HepG2 (cell line): ENCODE results near the gene HES2. TPM values are rescaled to one million over a fixed set of nuclear protein-coding genes. Genes with fewer than 3 reads are reported as not detected.
A peak's percentile ranks its signal among the peaks of the same experiment; 100 is the strongest.

ENCODE experiments used
- ATAC-seq: fragments of 200-7000 bp; cut with Tn5 transposase; 3 replicates; pipeline ENCODE4 v1.9.1; 2020; ENCODE audit warnings: mild to moderate bottlenecking, moderate library complexity
- BruUV-seq: library from RNA; stranded (reverse); fragments of 400-500 nt; replicated peaks from 2 replicates; lab custom pipeline; 2021; lab: Mats Ljungman, UMichigan
- CTCF ChIA-PET: fragments of 300-600 bp; formaldehyde crosslinking; extraction: SDS; loops from one replicate; lab custom pipeline; 2021; ENCODE audit warnings: low total read pairs, inconsistent platforms, low intra/inter-chr PET ratio; lab: Yijun Ruan, JAX
- POLR2A ChIA-PET: fragments of 350-600 bp; sonication (Branson Sonifier 250); formaldehyde crosslinking; loops from one replicate; lab custom pipeline; 2020; ENCODE audit warnings: antibody characterized with exemption, inconsistent platforms; lab: Yijun Ruan, JAX
- DNase-seq: peaks from one replicate; pipeline ENCODE4 v3.0.0-alpha.2; 2015; ENCODE audit warnings: low spot score
- FAIRE-seq: peaks from 3 replicates; lab custom pipeline; 2011; peaks lifted over from hg19 to GRCh38; lab: Jason Lieb, UNC
- H2AFZ ChIP-seq: one replicate; pipeline ENCODE4 v1.6.1; 2011; ENCODE audit warnings: low read length, inconsistent platforms
- H3K27ac ChIP-seq: fragments of 300-600 bp; 3 replicates; pipeline ENCODE4 v1.8.0; 2011; ENCODE audit warnings: mixed run types, mild to moderate bottlenecking, mixed read lengths, low read length, inconsistent platforms; ENCODE audit not compliant: insufficient read depth; ENCODE audit errors: extremely low read length
- H3K27me3 ChIP-seq, 2 experiments: fragments of 200-600 bp in 1 of 2; 2 replicates in 1 of 2; 3 replicates in 1 of 2; pipeline versions ENCODE4 v1.6.0 to v1.8.0; 2011; ENCODE audit warnings: low read length in 2 of 2, mild to moderate bottlenecking in 2 of 2, moderate library complexity in 2 of 2, inconsistent platforms in 1 of 2; ENCODE audit not compliant: insufficient read depth in 2 of 2, control insufficient read depth in 1 of 2
- H3K36me3 ChIP-seq, 2 experiments: fragments of 200-600 bp in 1 of 2; replicated peaks in 1 of 2; 2 replicates in 1 of 2; 3 replicates in 1 of 2; pipeline versions ENCODE4 v1.5.1 to v1.8.0; 2011; ENCODE audit warnings: low read length in 2 of 2, inconsistent platforms in 1 of 2; ENCODE audit not compliant: insufficient read depth in 2 of 2, control insufficient read depth in 1 of 2
- H3K4me1 ChIP-seq: 2 replicates; pipeline ENCODE4 v1.5.1; 2012; ENCODE audit warnings: low read length, inconsistent platforms; ENCODE audit not compliant: insufficient read depth
- H3K4me2 ChIP-seq: 2 replicates; pipeline ENCODE4 v1.6.0; 2011; ENCODE audit warnings: low read depth, low read length, inconsistent platforms
- H3K4me3 ChIP-seq, 3 experiments: fragments of 200-600 bp in 1 of 3; sonication (generic), shearing (Covaris generic) in 1 of 3; replicated peaks in 1 of 3; 2 replicates each; pipeline ENCODE4 v1.5.1; 2011 to 2016; ENCODE audit warnings: low read length in 3 of 3, inconsistent platforms in 2 of 3, low read depth in 2 of 3, mild to moderate bottlenecking in 2 of 3, control low read depth in 1 of 3, mixed read lengths in 1 of 3; ENCODE audit not compliant: insufficient read depth in 1 of 3
- H3K79me2 ChIP-seq: one replicate; pipeline ENCODE4 v1.6.1; 2011; ENCODE audit warnings: low read length, inconsistent platforms; ENCODE audit not compliant: insufficient read depth
- H3K9ac ChIP-seq: 2 replicates; pipeline ENCODE4 v1.6.0; 2011; ENCODE audit warnings: mild to moderate bottlenecking, low read depth, low read length, inconsistent platforms; ENCODE audit not compliant: insufficient read depth
- H3K9me3 ChIP-seq: 2 replicates; pipeline ENCODE4 v1.5.1; 2012; ENCODE audit warnings: mild to moderate bottlenecking, low read length
- H4K20me1 ChIP-seq: 2 replicates; pipeline ENCODE4 v1.6.0; 2011; ENCODE audit warnings: inconsistent platforms, mild to moderate bottlenecking, low read length, moderate library complexity; ENCODE audit not compliant: insufficient read depth
- AHR ChIP-seq: IDR thresholded peaks from 2 replicates; pipeline ENCODE4 v1.6.1; 2018; ENCODE audit warnings: missing genetic modification reagents, missing compliant biosample characterization
- FOXK2 ChIP-seq: fragments of 450-650 bp; IDR thresholded peaks from 2 replicates; pipeline ENCODE4 v1.6.1; 2016
- HOXA9 ChIP-seq: sonication (generic); formaldehyde crosslinking; IDR thresholded peaks from 2 replicates; pipeline ENCODE4 v1.8.1; 2022; ENCODE audit warnings: missing genetic modification reagents, mild to moderate bottlenecking, moderate library complexity, borderline replicate concordance
- KMT2A ChIP-seq: sonication (generic); formaldehyde crosslinking; IDR thresholded peaks from 2 replicates; pipeline ENCODE4 v1.4.0; 2020; ENCODE audit warnings: missing genetic modification reagents
- MIXL1 ChIP-seq: IDR thresholded peaks from 2 replicates; pipeline ENCODE4 v1.6.1; 2016
- NONO ChIP-seq, 2 experiments: fragments of 450-650 bp in 1 of 2; sonication (generic) in 1 of 2; formaldehyde crosslinking in 1 of 2; IDR thresholded peaks in 1 of 2; conservative IDR thresholded peaks in 1 of 2; 2 replicates each; pipeline versions ENCODE4 v1.6.1 to v1.8.0; 2017 to 2022; ENCODE audit warnings: mild to moderate bottlenecking in 1 of 2, missing genetic modification reagents in 1 of 2, moderate library complexity in 1 of 2
- PTBP1 ChIP-seq: fragments of 200-400 bp; formaldehyde crosslinking; IDR thresholded peaks from 2 replicates; pipeline ENCODE4 v1.6.1; 2018; ENCODE audit warnings: low read length, low read depth; ENCODE audit not compliant: poor library complexity, severe bottlenecking
- RARA ChIP-seq: IDR thresholded peaks from 2 replicates; pipeline ENCODE4 v1.6.1; 2016; ENCODE audit warnings: missing genetic modification reagents, missing compliant biosample characterization
- RBM39 ChIP-seq: fragments of 200-400 bp; formaldehyde crosslinking; IDR thresholded peaks from one replicate; pipeline ENCODE4 v1.6.1; 2018; ENCODE audit warnings: antibody characterized with exemption, mild to moderate bottlenecking, low read depth, low read length; ENCODE audit not compliant: poor library complexity, severe bottlenecking
- SMC3 ChIP-seq: IDR thresholded peaks from 2 replicates; pipeline ENCODE4 v1.6.1; 2011; ENCODE audit warnings: low read length, improper control_type of control experiment
- SP1 ChIP-seq, 2 experiments: fragments of 450-650 bp in 1 of 2; sonication (generic) in 1 of 2; formaldehyde crosslinking in 1 of 2; IDR thresholded peaks; 2 replicates each; pipeline versions ENCODE4 v1.4.0 to v1.6.1; 2016 to 2020; ENCODE audit warnings: missing genetic modification reagents in 1 of 2
- ZC3H13 ChIP-seq: sonication (generic); formaldehyde crosslinking; IDR thresholded peaks from 2 replicates; pipeline ENCODE4 v1.8.1; 2023; ENCODE audit warnings: mild to moderate bottlenecking, missing genetic modification reagents, moderate library complexity
- ZNF772 ChIP-seq: sonication (generic); formaldehyde crosslinking; IDR thresholded peaks from 2 replicates; pipeline ENCODE4 v1.5.0; 2020; ENCODE audit warnings: mild to moderate bottlenecking, missing genetic modification reagents
- WGBS: methylation state at CpG from one replicate; pipeline ENCODE4 v1.1.6; 2017; ENCODE audit warnings: low lambda C conversion rate; 5-methylcytosine and 5-hydroxymethylcytosine counted together
- in situ Hi-C: cut with HindIII; loops from 2 replicates; pipeline ENCODE4 v1.10.0; 2017; ENCODE audit warnings: low pct_unique_long_range_greater_than_20kb; ENCODE audit not compliant: extremely low pct_ligation_motif_present
- intact Hi-C: fragments of 100-400 bp; cut with micrococcal nuclease; formaldehyde crosslinking; loops from one replicate; pipeline ENCODE4 v1.10.0; 2022; ENCODE audit not compliant: unreplicated experiment
- polyA plus RNA-seq, 8 experiments: library from polyadenylated mRNA; depleted of rRNA in 3 of 8; stranded (reverse) in 7 of 8; unstranded in 1 of 8; fragments of >200 nt; fragmentation: Illumina TruSeq in 4 of 8; extraction: Trizol in 4 of 8; gene quantifications; 2 replicates each; pipeline versions ENCODE4 v1.2.1 to v1.2.3, GENCODE V29; 2011 to 2016; ENCODE audit warnings: low read depth in 4 of 8, missing spikeins in 1 of 8, mixed read lengths in 1 of 8; ENCODE audit not compliant: insufficient read depth in 1 of 8
- total RNA-seq, 5 experiments: library from RNA; depleted of rRNA; stranded (reverse); fragments of >200 nt; fragmentation: Illumina TruSeq; extraction: Trizol; gene quantifications; 2 replicates each; pipeline ENCODE4 v1.2.3, GENCODE V29; 2016; ENCODE audit warnings: low read depth in 1 of 5
- TF ChIP-seq, protein P1 (sequence below): sonication (generic); formaldehyde crosslinking; IDR thresholded peaks from 2 replicates; pipeline ENCODE4 v1.9.0; 2022; ENCODE audit warnings: missing genetic modification reagents, mild to moderate bottlenecking, borderline replicate concordance
- TF ChIP-seq, protein P2 (sequence below): sonication (generic); formaldehyde crosslinking; IDR thresholded peaks from 2 replicates; pipeline ENCODE4 v1.9.0; 2022; ENCODE audit warnings: low read depth, missing genetic modification reagents
- TF ChIP-seq, protein P3 (sequence below): sonication (generic); formaldehyde crosslinking; IDR thresholded peaks from 2 replicates; pipeline ENCODE4 v1.4.0; 2020; ENCODE audit warnings: missing genetic modification reagents

HES2 gene
- total and polyA plus RNA-seq, 2 of the 13 experiments (the other 11 are each of a cell fraction or from before 2014, with no cell fraction given): 0.11 to 0.17 TPM

DNA sequence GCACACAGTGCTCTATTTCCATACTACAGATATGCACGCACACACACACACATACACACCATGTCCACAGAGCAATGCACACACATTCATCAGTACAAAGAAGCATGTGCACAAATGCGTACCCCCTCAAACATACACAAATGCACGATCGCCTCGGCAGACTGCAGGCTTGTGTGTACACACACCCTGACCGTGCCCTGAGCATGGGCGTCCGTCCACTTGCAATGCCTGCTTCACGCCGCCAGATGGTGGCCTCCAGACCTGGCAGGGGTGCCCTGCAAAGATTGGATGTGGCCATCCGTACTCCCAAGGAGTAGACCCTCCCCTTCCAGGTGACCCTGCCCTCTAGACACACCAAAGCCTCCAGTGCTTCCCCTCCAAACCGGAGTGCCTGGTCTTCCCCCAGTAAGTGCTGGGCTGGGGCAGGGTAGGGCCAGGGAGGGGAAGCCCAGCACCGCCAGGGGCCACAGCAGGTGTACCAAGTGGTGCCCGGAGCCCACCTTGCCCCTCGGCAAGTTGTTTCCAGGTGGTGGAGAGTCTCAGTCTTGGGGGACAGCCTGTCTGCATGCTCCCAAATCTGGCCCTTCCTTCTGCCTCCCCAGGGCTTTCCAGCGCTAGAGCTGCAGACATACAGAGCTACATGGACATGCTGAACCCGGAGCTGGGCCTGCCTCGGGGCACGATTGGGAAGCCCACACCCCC, 25.5 kb upstream of the HES2 start:
- POLR2A ChIA-PET: interaction anchor here (1.5 kb wide), 1 partner anchor 45 kb away, joined by 4 read pairs; no protein-coding TSS in a partner anchor
- ATAC-seq: peak; percentile 20
- TF ChIP-seq RARA (CRISPR knock-in tag) (peak; percentile 67), NONO (IDR thresholded peaks at IDR 0.05) (no peak), NONO (CRISPR knock-in tag; conservative IDR thresholded peaks at IDR 0.05) (peak; percentile 55), AHR (CRISPR knock-in tag) (0 out of 2 replicates have a peak, but pooled peaks have one; percentile 51), RBM39 (no peak), PTBP1 (no peak), ZC3H13 (CRISPR knock-in tag) (0 out of 2 replicates have a peak, but pooled peaks have one; percentile 76), ZNF772 (CRISPR knock-in tag) (no peak), MIXL1 (peak; percentile 22; the same call in 1 of the 2 replicates), SP1 (IDR thresholded peaks at IDR 0.05) (no peak), SP1 (CRISPR knock-in tag; IDR thresholded peaks at IDR 0.05) (0 out of 2 replicates have a peak, but pooled peaks have one; percentile 32), FOXK2 (no peak), HOXA9 (CRISPR knock-in tag) (no peak), KMT2A (no peak), SMC3 (peak; percentile 49; the same call in 1 of the 2 replicates)
- TF ChIP-seq, protein P1, sequence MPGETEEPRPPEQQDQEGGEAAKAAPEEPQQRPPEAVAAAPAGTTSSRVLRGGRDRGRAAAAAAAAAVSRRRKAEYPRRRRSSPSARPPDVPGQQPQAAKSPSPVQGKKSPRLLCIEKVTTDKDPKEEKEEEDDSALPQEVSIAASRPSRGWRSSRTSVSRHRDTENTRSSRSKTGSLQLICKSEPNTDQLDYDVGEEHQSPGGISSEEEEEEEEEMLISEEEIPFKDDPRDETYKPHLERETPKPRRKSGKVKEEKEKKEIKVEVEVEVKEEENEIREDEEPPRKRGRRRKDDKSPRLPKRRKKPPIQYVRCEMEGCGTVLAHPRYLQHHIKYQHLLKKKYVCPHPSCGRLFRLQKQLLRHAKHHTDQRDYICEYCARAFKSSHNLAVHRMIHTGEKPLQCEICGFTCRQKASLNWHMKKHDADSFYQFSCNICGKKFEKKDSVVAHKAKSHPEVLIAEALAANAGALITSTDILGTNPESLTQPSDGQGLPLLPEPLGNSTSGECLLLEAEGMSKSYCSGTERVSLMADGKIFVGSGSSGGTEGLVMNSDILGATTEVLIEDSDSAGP: no peak; the same call in none of the 2 replicates
- TF ChIP-seq, protein P2, sequence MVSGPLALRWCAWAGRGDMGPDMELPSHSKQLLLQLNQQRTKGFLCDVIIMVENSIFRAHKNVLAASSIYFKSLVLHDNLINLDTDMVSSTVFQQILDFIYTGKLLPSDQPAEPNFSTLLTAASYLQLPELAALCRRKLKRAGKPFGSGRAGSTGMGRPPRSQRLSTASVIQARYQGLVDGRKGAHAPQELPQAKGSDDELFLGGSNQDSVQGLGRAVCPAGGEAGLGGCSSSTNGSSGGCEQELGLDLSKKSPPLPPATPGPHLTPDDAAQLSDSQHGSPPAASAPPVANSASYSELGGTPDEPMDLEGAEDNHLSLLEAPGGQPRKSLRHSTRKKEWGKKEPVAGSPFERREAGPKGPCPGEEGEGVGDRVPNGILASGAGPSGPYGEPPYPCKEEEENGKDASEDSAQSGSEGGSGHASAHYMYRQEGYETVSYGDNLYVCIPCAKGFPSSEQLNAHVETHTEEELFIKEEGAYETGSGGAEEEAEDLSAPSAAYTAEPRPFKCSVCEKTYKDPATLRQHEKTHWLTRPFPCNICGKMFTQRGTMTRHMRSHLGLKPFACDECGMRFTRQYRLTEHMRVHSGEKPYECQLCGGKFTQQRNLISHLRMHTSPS (CRISPR knock-in tag): peak; percentile 87; the same call in 1 of the 2 replicates
- TF ChIP-seq, protein P3, sequence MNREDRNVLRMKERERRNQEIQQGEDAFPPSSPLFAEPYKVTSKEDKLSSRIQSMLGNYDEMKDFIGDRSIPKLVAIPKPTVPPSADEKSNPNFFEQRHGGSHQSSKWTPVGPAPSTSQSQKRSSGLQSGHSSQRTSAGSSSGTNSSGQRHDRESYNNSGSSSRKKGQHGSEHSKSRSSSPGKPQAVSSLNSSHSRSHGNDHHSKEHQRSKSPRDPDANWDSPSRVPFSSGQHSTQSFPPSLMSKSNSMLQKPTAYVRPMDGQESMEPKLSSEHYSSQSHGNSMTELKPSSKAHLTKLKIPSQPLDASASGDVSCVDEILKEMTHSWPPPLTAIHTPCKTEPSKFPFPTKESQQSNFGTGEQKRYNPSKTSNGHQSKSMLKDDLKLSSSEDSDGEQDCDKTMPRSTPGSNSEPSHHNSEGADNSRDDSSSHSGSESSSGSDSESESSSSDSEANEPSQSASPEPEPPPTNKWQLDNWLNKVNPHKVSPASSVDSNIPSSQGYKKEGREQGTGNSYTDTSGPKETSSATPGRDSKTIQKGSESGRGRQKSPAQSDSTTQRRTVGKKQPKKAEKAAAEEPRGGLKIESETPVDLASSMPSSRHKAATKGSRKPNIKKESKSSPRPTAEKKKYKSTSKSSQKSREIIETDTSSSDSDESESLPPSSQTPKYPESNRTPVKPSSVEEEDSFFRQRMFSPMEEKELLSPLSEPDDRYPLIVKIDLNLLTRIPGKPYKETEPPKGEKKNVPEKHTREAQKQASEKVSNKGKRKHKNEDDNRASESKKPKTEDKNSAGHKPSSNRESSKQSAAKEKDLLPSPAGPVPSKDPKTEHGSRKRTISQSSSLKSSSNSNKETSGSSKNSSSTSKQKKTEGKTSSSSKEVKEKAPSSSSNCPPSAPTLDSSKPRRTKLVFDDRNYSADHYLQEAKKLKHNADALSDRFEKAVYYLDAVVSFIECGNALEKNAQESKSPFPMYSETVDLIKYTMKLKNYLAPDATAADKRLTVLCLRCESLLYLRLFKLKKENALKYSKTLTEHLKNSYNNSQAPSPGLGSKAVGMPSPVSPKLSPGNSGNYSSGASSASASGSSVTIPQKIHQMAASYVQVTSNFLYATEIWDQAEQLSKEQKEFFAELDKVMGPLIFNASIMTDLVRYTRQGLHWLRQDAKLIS (CRISPR knock-in tag): 0 out of 2 replicates have a peak, but pooled peaks have one; percentile 69

More for the DNA sequence above, 25.5 kb upstream of the HES2 start:
- peak overlapping the region; percentile 58 for H3K9ac ChIP-seq
- no peak overlapping the region for H2AFZ ChIP-seq
- H3K36me3 ChIP-seq: no peaks in the 10 kb centered on the region
- CTCF ChIA-PET: interaction anchor here (1.0 to 1.6 kb wide), 3 partner anchors 19 to 30 kb away, joined by 3 to 5 read pairs (median 4); no protein-coding TSS in a partner anchor
- no peaks in the 10 kb centered on the region for H3K9me3 ChIP-seq
- BruUV-seq: no TSS peak
- H3K27me3 ChIP-seq: peaks cover 0 to 1% of the 10 kb centered on the region in 2 experiments; a peak in 2 of 5 replicates
- H3K4me1 ChIP-seq: peaks cover 42% of the 10 kb centered on the region
- peak; percentile 74 for DNase-seq
- H4K20me1 ChIP-seq: no peaks in the 10 kb centered on the region
- intact Hi-C loops (loop anchor here (1.0 to 10.0 kb wide), 2 partner anchors 30 to 650 kb away; no protein-coding TSS in a partner anchor), in situ Hi-C loops (no loop called here)
- peak overlapping the region; percentile 50 to 78 (median 60); a peak in 5 of 6 replicates for H3K4me3 ChIP-seq
- peak; percentile 98 for FAIRE-seq
- H3K79me2 ChIP-seq: peaks cover 14% of the 10 kb centered on the region
- peak overlapping the region; percentile 73 for H3K4me2 ChIP-seq
- H3K27ac ChIP-seq: peak overlapping the region; percentile 62
- WGBS: 27% methylated on average over 2 of the region's 19 CpGs
